GM12872 (cell line): ENCODE data around the gene UGGT2.

Experiments
- CTCF ChIP-seq: IDR thresholded peaks from 3 replicates; pipeline ENCODE4 v1.5.1; 2011; ENCODE audit warnings: low read depth, mild to moderate bottlenecking, low read length, moderate library complexity; ENCODE audit not compliant: insufficient read depth

Gene UGGT2

GRCh38 chr13:96053003-96053703 lies at the start of gene UGGT2:
TSS of gene UGGT2 (minus strand) at chr13:96053401. CDS start at chr13:96053312, 89 bp downstream.
- TF ChIP-seq CTCF = no peak

- TF ChIP-seq CTCF = no peak
Measured at GRCh38 chr13:96100457-96101220, 47.4 kb upstream of the UGGT2 start.

- no peak for TF ChIP-seq CTCF
Measured at GRCh38 chr13:96093296-96094006, 40.2 kb upstream of the UGGT2 start.

GRCh38 chr13:96091164-96092117 lies 38.2 kb upstream of the UGGT2 start:
- no peak for TF ChIP-seq CTCF

GRCh38 chr13:96090240-96091101 lies 37.3 kb upstream of the UGGT2 start:
- no peak for TF ChIP-seq CTCF

GRCh38 chr13:96089749-96090239 lies 36.6 kb upstream of the UGGT2 start, which contains the start of gene HS6ST3:
TSS of gene HS6ST3 (plus strand) at chr13:96090107.
- no peak for TF ChIP-seq CTCF
